Heart left ventricle (tissue), 13 donors: Measurements from ENCODE around the gene SDHD.

Experiments
- CTCF ChIP-seq, 12 donors: fragments of 200-600 bp; sonication (generic) in 4 of 12; IDR thresholded peaks; one replicate each; pipeline versions ENCODE4 v1.5.0 to v1.8.0; 2018 to 2022; ENCODE audit warnings: antibody characterized with exemption in 12 of 12, mild to moderate bottlenecking in 5 of 12
- POLR2A ChIP-seq, 2 donors: fragments of 450-650 bp; IDR thresholded peaks; one replicate each; pipeline ENCODE4 v1.6.1; 2017; ENCODE audit warnings: antibody characterized with exemption in 2 of 2, mild to moderate bottlenecking in 2 of 2, moderate library complexity in 2 of 2
- donor health status: ischemic (EF 13 %, LVEDD 7.1; RV severe dilation, severe dysfunction).
- donor health status: DM: no; HTN: yes; CAD: no.
- donor health status: DM: no; HTN: no; CAD: no.
- donor health status: ischemic (EF 25% LVEDD 6.9; RV normal size, moderate dysfunction).
- donor health status: ischemic (EF 25% LVEDD 5.7; RV mildly dilated, moderate dysfunction).
- donor health status: ischemic (EF 35%, LVEDD 5.7; RV mildly dilated, moderate dysfunction).
- donor health status: nonischemic (EF 11% LVEDD 7.7; RV severe dilation, severe dysfunction).
- donor health status: DM: yes; HTN: yes; CAD: no.
- donor health status: PGD.
- donor health status: ischemic (EF 29% LVEDD 5.4; RV normal size, mild dysfunction).
- donor health status: nonischemic (EF 23%, LVEDD 6.1; RV moderate dilation, normal function).

DNA sequence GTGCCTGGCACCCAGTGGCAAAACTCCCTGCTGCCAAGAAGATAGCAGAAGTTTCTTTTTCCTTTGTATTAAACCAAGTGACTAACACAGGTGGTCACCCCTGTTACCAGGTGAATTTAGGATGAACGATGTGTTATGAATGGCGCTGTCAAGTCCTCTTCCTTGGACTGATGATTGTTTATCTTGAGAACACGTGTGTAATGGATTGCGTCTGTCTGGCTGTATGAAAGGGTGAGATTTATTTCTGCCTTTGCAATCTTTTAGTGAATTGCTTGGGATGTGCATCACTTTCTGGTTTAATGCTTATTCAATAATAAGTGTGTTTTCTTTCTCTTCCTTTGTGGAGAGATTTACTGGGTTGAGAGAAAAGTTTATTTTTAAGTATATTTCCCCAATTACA lies 36.5 kb downstream of the SDHD start:
- TF ChIP-seq CTCF (IDR thresholded peaks at IDR 0.05) (no peak), POLR2A (IDR thresholded peaks at IDR 0.05) (no peak)
